ENCODE results near the gene ADM. TPM values are rescaled to one million over a fixed set of nuclear protein-coding genes. Genes with fewer than 3 reads are reported as not detected.
"Not testable (repeated sequence)": the region's sequence is repeated elsewhere in the genome, so short reads cannot be mapped to it uniquely, and the experiment has no call there.

Gene ADM, protein sequence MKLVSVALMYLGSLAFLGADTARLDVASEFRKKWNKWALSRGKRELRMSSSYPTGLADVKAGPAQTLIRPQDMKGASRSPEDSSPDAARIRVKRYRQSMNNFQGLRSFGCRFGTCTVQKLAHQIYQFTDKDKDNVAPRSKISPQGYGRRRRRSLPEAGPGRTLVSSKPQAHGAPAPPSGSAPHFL
- total RNA-seq: 21.9 TPM

DNA sequence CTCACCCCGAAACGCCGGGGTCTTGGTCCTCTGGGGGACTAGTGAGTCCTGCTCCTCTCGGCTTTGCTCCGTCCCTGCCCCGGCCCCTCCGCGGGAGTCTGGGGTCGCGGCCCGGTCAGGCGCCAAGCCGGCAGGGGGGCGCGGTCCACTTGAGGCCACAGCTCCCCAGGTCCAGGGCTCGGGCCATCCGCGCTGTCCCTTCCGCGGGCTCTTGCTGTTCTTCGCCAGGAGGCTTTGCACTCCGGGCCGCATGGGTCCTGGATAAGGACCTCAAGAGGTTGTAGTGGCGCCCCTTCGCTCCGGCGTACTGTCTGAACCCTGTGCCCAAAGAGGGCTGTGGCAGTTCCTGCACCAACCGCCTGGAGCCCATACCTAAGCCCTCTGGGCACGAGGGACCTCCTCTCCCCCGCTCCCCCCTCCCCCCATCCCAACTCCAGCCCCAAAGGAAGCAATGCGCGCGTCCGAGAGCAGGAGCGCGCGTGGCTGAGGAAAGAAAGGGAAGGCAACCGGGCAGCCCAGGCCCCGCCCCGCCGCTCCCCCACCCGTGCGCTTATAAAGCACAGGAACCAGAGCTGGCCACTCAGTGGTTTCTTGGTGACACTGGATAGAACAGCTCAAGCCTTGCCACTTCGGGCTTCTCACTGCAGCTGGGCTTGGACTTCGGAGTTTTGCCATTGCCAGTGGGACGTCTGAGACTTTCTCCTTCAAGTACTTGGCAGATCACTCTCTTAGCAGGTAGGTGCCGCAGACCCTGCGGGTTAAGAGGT, at the start of gene ADM:
Gene ADM, plus strand, starts transcription at position 579 of the 767 bp plus-strand sequence. CDS start 628 bp downstream, outside the sequence.
- DNase-seq (ENCODE audit: low spot score): peak; percentile 94

DNA sequence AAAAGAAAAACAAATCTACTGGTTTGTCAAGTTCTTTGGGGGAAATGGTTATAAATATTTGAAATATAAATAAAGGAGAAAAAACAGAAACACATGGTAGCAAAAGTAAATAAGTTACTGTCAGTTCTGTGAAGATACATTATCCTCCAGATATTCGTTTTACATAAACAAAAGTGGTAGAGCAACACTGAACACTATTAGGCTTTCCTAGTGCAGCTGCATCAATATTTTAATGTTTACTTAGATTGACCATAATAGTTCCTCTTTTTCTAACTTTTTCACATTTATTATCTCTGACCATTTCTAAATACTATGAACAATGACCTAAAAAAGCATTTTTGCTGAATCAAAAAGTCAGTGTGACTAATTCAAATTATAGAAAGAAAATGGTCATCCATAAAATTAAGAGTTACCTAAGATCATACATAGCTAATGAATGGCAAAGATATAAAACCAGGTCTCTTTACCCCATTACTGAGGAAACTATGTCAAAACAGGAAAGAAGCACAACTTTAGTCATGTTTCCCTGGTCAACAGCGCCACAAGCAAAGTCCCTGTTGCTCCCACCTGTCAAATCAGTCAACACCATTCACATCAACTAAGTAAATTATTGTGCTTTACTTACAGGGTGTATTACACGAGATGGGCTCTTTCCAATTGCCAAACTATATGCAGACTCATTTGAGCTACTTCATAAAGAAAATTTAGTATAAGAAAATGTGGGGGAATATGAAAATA, 49.3 kb upstream of the ADM start:
- DNase-seq (ENCODE audit: low spot score): no peak

DNA sequence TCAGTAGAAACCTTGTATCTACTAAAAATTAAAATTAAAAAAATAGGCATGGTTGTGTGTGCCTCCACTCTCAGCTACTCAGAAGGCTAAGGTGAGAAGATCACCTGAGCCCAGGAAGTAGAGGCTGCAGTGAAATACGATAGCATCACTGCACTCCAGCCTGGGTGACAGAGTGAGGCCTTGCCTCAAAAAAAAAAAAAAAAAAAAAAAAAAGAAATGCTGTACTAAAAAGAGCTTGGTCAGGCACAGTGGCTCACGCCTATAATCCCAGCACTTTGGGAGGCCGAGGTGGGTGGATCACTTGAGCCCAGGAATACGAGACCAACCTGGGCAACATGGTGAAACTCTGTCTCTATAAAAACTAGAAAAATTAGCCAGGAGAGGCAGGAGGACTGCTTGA, 47.4 kb upstream of the ADM start:
- no peak for DNase-seq (ENCODE audit: low spot score)

DNA sequence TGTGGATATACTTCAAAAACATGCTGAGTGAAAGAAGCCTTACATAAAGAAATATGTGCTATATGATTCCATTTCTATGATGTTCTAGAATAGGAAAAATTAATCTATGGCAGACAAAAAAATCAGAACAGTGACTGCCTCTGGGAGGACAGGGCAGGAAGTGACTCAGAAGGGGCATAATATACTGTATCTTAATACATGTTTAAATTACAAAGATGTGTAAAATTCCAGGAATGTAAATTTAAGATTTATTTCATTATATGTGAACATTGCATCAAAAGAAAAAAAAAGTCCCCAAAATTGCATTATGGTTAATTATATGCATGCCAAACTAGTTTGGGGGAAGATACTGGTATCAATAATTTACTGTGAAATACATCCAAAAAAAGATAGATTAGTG, 43.1 kb upstream of the ADM start:
- no peak for DNase-seq (ENCODE audit: low spot score)

DNA sequence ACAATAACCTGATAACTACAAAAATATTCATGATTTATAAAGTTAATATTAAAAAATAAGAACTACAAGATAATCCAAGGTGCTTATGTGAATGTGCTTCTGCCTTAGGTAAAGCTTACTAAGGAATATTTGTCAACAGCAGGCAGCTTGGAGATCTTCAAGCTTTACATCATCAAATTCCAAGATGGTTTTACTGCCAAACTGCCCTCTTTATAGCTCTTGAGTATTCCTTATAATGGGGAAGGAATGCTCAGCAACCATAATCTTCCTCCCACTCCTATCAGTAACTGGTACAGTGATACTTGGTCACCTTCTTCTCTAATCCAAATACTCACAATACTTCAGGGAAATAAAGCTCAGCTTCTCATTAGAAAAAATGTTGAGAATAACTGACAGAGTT, 40.9 kb upstream of the ADM start:
- DNase-seq (ENCODE audit: low spot score): no peak

DNA sequence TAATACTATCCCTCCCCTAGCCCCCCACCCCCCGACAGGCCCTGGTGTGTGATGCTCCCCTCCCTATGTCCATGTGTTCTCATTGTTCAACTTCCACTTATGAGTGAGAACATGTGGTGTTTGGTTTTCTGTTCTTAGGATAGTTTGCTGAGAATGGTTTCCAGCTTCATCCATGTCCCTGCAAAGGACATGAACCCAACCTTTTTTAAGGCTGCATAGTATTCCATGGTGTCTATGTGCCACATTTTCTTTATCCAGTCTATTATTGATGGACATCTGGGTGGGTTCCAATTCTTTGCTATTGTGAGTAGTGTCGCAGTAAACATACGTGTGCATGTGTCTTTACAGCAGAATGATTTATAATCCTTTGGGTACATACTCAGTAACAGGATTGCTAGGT, 40.2 kb upstream of the ADM start:
- not testable (repeated sequence) for DNase-seq (ENCODE audit: low spot score)

DNA sequence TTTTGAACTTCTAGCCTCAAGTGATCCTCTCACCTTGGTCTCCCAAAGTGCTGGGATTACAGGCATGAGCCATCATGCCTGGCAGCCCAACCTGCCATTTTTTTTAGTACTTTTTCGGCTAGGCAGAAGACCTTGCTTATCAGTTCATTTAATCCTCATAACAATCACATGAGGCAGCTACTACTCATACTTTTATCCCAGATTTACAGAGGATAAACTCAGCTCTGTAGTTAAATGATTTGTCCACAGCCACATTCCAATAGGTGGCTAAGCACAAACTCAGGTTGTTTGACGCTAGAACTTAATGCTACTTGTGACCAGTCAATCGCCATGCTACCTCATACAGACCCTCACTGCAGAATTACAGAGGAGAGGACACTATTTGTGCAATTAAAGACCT, 38.9 kb upstream of the ADM start:
- DNase-seq (ENCODE audit: low spot score): no peak

DNA sequence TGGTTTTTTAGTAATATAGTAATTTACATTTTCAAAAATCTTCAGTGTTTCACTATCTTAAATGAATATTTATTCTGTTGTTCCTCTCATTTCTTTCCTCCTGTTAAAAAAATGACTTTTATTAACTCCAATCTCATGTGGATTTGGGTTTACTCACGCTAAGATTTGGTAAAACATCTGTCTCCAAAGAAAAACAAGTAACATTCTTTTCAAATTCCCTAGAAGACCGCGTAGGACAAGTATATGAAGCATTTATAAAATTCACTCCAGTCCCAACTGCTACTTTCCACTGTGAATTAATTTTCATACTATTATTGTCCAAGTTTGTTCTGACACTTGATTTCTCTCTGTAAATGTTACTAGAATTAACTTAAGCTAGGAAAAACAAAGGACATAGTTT, 37.1 kb upstream of the ADM start:
- DNase-seq (ENCODE audit: low spot score): no peak

DNA sequence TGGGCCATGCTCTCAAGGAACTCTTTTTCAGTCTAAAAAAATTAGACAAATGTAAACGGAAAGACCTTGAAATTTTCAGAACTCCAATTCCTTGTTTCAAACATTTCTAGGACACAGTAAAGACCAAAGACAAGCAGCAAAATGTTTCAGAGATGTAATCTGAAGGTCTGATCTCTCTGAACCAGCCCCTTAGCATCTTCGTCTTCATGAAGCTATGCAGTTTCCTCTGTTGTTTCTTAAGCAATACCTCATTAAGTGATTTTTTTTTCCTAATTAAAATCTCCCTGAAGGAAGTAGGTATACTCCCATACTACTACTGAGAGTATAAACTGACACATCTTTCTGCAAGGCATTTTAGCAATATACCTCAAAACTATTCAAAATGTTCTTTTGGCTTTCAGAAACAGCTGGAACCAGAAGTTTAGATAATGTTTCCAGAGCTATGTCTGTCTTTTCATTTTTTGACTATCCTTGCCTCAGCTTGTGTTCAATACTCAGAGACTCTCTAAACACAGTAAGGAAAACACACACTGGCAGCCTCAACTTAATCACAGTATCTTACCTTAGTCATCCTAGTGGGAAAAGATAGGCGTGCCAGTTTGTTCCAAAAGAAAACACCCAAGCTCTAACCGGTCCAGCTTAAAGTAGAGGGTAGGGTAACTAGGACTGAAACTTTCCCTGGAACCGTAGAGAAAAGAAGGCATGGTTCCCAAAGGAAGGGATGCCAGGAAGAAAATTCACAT, 36.0 kb upstream of the ADM start:
- DNase-seq (ENCODE audit: low spot score): no peak

DNA sequence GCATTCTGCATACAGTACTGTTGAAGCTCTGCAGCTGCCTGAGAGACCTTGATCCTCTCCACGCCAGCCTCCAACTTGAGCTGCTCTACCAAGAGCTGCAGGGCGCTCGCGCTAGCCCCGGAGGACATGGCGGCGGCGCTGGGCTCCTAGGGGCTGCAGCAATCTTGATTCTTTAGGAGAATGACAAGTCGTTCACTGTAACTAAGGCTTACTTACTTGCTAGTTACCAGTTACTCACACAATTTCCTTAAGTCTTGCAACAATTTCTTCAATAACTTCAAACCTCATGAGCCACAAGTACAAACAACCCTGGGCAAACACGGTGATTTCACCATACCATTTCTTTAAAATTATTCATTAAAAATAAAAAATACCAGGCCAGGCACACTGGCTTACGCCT, 32.7 kb upstream of the ADM start:
- no peak for DNase-seq (ENCODE audit: low spot score)

DNA sequence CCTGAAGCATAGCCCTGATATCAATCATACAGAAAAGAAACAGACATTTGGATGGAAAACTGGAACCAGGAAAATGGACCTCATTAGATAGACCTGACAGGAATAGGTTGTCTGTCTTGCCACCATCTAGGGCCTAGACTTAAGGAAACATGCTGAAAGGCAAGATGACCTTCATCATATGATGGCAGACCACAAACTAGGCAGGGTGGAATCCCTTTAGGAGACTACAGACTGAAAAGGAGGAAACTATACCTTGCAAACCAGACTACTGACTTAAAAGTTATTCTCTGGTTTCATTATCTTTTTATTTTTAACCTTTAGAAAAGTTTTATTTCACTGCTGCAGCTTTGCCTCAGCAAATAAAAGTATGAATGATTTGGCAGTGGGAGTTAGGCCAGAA, 31.1 kb upstream of the ADM start:
- DNase-seq (ENCODE audit: low spot score): no peak

DNA sequence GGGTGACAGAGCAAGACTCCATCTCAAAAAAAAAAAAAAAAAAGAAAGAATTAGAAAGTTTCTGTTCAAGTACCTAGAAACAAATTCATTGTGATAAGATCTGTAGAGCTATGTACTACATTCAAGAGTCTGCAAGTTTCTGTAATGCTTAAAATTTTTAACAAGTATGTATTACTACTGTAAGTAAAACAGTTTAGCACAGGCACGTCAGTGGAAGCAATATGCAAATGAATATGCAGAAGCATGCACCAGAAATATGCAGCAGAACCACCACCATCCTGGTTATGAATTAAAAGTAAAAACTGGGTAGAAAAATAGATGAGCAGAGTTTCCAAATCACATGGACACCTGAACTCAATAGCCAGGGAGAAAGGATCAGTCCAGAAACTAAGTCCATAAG, 30.1 kb upstream of the ADM start:
- no peak for DNase-seq (ENCODE audit: low spot score)

DNA sequence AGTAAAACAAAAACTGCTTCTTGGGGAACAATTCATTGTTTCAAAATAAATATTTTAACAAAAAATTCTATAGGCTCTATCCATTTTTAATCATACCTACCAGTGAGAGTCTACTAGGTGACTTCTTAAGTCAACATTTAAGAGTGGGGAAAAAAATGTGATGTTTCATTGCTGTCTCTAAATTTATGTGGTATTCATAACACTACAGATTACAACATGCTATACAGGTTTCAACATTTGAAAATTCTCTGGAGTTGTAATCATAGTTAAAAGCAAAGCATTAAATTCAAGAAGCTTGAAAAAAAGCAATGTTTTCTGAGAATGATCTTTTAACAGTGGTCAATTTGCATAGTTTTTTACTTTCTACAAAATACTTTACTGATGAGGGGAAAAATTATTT, 29.2 kb upstream of the ADM start:
- DNase-seq (ENCODE audit: low spot score): no peak

DNA sequence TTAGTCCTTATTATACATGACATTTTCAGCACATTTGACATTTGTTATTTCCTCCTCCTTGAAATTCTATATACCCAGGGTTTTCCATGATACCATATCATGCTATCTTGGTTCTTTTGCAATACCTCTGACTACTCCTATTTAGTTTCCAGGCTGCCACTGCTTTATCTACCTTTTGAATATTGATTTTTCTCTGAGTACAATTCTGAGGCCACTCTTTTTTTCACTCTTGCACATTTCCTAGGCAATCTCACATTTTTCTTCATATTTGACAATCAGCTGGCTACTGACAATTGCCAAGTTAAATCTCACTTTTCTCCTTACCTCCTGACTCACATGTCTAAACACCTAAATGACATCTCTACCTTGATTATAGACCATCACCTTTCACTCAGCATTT, 22.8 kb upstream of the ADM start:
- no peak for DNase-seq (ENCODE audit: low spot score)

DNA sequence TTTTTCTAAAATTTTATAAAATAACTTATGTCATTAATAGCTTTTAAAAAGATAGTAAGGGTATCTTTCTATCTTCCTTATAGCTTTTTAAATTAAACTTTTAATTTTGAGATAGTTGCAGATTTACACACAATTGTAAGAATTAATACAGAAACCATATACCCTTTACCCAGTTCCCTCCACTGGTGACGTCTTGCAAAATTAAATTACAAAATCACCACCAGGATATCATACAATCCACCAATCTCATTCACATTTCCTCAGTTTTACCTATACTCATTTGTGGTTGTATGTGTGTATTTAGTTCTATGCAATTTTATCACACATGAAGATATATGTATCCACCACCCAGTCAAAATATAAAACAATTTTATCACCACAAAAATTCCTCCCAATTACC, 20.9 kb upstream of the ADM start:
- no peak for DNase-seq (ENCODE audit: low spot score)

DNA sequence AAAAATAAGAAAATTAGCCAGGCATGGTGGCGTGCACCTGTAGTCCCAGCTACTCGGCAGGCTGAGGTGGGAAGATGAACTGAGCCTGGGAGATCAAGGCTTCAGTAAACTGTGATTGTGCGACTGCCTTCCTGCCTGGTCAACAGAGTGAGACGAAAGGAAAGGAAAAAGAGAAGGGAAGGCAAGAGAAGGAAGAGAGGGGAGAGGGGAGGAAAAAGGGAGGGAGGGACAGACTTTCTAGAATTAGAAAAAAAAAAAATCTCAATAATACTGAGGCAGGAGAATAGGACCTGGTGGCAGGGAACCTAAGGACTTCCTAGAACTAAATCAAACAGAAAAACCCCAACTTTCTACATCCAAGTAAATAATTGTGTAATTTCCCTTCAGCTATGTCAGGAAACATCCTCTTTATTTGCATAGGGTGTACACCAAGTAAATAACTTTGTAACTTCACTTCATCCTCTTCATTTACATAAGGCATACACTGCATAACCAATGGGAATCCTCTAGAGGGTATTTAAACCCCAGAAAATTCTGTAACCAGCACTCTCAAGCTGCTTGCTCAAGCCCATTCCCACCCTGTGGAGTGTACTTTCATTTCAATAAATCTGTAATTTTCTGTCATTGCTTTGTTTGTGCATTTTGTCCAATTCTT, 19.6 kb upstream of the ADM start:
- DNase-seq (ENCODE audit: low spot score): no peak

DNA sequence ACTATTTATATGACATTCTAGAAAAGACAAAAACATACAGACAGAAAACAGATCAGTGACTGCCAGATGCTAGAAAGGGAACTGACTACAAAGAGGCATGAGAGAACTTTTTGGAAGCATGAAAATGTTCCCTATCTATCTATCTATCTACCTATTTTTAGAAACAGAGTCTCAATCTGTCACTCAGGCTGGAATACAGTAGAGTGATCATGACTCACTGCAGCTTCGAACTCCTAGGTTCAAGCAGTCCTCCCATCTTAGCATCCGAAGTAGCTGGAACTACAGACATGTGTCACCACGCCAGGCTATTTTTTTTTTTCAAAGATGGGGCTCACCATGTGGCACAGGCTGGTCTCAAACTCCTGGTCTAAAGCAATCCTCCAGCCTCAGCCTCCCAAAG, 17.7 kb upstream of the ADM start:
- no peak for DNase-seq (ENCODE audit: low spot score)

DNA sequence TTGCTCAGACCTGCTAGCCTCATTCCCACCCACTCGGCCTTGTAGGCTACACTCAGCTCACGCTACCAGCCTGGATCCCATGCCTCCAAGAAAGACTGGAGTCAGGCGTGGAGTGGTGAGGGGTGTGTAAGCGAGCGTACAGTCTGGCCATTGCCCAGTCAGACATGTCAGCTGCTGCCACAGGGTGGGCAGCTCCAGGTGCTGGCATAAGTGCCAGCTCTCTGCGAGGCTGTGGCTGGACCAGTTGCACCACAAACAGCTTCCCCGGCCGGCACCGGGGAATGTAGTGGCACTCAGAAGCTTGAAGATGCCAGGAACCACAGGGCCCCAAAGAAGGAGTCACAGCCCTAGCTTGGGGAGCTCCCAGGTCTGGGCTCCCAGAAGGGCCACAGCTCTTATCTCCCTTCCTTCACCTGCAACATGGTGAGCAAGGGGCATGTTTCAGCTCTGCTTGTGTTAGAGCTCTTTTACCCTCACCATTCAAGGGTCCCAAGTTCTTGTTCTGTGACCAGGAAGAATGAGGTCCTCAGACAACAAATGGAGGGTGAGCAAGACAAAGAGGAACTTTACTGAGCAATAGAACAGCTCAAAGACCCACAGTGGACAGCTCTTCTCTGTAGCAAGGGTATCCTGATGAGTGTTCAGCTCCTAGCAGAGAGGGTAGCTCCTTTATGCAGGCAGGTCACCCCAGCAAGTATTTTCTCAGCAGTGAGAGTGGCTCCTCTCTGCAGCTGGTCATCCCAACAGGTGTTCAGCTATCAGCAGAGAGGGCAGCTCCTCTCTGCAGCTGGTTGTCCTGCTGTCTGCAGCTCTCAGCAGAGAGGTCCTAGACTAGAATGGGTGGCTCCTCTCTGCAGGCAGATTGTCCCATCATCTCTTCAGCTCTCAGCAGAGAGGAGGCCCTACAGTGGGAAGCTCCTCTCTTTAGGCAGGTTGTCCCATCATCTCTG, 16.8 kb upstream of the ADM start:
- DNase-seq (ENCODE audit: low spot score): no peak

DNA sequence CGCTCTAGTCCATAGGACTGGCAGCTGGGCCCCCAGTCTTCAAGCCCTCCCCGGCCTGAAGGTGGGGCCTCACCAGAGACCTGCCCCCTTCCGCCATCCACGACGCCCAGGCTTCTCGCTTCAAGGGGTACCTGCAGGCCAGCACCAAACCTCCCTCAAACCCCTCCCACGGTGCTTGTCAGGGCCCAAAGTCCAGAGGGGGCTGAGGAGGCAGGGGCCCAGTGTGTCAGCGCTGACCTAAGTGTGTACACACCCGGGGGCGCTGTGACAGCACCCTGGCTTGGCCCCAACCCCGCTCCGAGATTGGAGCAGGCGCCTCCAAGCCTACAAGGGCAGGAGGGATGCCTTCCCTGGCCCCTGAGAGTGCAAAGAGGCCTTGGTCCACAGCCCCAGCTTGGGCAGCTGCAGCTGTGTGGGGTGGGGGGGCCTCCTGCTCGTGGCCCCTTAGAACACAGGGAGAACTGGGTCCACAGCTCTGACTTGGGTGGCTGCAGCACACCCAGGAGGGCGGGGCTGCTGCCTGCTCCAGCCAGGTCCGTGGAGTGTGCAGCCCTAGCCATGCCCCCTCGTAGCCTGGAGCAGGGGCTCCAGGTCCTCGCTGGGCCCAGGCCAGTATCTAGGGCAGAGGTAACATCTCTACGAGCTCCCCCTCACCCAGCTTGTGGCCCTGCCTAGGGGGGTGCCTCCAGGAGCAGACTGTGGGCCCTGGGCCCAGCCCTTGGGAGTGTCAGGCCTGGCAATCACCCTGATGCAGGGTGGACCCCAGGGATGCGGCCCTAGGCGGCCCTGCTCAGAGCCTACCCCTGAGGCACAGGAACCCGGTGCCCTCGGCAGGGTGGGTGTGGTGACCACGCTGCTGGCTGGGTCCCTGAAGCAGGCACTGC, 15.8 kb upstream of the ADM start:
- DNase-seq (ENCODE audit: low spot score): no peak
